Mononuclear cell (primary cell): Measurements from ENCODE around the gene C17orf75. TPM values are rescaled to one million over a fixed set of nuclear protein-coding genes. Genes with fewer than 3 reads are reported as not detected.

ENCODE experiments used
- H3K27me3 ChIP-seq: 2 replicates; pipeline ENCODE4 v1.6.0; 2011; ENCODE audit warnings: low read length, control low read depth; ENCODE audit not compliant: insufficient read depth
- H3K4me1 ChIP-seq: 2 replicates; pipeline ENCODE4 v1.5.1; 2011; ENCODE audit warnings: mild to moderate bottlenecking, low read length, control low read depth; ENCODE audit not compliant: insufficient read depth
- H3K4me3 ChIP-seq: 2 replicates; pipeline ENCODE4 v1.5.1; 2011; ENCODE audit warnings: mild to moderate bottlenecking, low read length, moderate library complexity
- H3K9me3 ChIP-seq: 2 replicates; pipeline ENCODE4 v1.5.1; 2011; ENCODE audit warnings: low read depth, mild to moderate bottlenecking, control low read depth, low read length
- total RNA-seq: library from RNA; depleted of rRNA; stranded (reverse); fragments of >200 nt; gene quantifications from one replicate; pipeline ENCODE4 v1.2.3, GENCODE V29; 2012

Gene C17orf75
- total RNA-seq, 1 donor, result 5.8 TPM

DNA sequence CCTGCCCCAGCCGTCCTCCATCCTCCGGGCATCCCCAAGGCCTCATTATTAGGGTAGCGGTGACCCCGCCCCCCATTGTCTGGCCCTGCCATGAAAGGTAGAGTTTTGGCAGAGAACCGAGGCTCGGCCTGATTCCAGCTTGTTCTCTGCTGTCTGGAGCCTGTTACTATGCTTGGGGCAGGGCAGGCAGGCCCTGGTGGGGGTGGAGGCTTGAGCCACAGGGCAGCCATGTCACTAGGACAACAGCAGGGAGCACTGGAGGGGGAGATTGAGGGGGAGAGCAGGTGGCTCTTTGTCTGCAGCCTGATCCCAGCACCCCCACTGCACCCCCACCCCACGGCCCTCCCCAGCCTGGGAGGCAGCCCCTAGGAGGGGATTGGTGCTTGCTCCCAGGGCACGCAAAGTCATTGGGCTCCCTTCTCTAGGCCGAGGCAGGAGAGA lies 60.9 kb downstream of the C17orf75 start:
- H3K9me3 ChIP-seq, result no peaks in the 10 kb centered on the region
- peaks cover 9% of the 10 kb centered on the region for H3K4me1 ChIP-seq
- H3K4me3 ChIP-seq, result no peak overlapping the region
- no peaks in the 10 kb centered on the region for H3K27me3 ChIP-seq

DNA sequence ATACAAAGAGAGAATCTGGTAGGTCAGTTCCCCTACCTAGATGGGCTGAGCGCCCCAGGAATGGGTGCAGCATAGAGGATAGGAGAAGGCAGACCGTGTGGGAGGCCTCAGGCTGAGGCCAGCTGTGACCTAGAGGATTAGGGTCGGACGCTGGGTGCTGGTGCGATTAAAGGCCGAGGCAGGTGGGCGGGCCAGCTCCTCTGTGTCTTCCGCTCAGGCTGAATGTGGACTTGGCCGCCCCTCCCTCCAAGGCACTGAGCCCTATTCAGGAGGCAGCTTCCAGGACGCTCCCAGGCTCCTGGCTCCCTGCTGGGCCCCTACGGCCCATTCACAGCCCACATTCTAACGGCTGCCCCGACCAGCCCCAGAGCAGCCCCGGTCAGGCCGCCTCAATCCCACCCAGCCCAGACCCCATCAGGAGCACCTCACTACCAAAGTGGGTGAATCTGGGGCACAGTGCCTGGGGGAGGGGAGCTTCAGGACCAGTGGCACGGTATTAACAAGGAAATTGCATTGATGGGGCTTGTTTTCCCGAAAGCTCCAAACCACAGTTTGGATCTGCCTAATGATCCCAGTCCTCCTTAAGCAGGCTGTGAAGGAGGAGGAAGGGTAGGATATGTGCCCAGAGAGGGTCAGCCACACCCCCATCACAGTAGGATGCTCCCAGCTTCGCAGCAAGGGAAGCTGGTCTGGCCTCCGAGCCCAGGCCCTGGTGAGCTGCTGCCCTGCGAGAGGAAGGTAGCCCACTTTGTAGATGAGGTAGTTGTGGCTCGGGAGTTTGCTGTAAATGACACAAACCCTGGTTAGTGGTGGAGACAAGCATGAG lies 61.9 kb downstream of the C17orf75 start:
- H3K27me3 ChIP-seq, result no peaks in the 10 kb centered on the region
- peaks cover 18% of the 10 kb centered on the region for H3K4me1 ChIP-seq
- H3K9me3 ChIP-seq, result no peaks in the 10 kb centered on the region
- no peak overlapping the region for H3K4me3 ChIP-seq

DNA sequence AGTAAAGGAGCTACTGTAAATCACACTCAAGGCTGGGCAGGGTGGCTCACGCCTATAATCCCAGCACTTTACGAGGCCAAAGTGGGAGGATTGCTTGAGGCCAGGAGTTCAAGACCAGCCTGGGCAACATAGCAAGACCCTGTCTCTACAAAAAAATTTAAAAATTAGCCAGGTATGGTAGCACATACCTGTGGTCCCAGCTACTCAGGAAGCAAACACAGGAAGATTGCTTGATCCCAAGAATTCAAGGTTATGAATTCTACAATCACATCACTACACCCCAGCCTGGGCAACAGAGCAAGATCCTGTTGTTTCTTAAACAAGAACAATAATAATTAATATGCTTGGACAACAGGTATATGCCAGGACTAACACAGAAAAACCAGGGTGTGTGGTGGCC lies 63.2 kb downstream of the C17orf75 start:
- Histone ChIP-seq H3K4me3 (no peak overlapping the region), H3K27me3 (no peaks in the 10 kb centered on the region), H3K9me3 (no peaks in the 10 kb centered on the region), H3K4me1 (peaks cover 25% of the 10 kb centered on the region)

Other genes with a start within 250 kb of the C17orf75 start
- gene RHOT1, start 199.7 kb downstream of the C17orf75 start, total RNA-seq, result 33.6 TPM
- gene RHBDL3, start 76.3 kb downstream of the C17orf75 start, total RNA-seq, result 0.73 TPM
- gene ZNF207, start 8.0 kb upstream of the C17orf75 start, total RNA-seq, result 281 TPM
- gene PSMD11, start 102.3 kb upstream of the C17orf75 start, total RNA-seq, result 84.0 TPM
- gene CDK5R1, start 144.8 kb upstream of the C17orf75 start, total RNA-seq, result 16.8 TPM